ENCODE results near the gene PAPPA2. TPM values are rescaled to one million over a fixed set of nuclear protein-coding genes. Genes with fewer than 3 reads are reported as not detected.

PAPPA2 gene
- total and polyA plus RNA-seq, 7 donors = under 0.01 to 3.9 (median 1.2) TPM; not detected in 1

- intact Hi-C loops (cut with DNase I) = no loop called here
- H3K27me3 ChIP-seq = no peaks in the 10 kb centered on the region
- no peak for DNase-seq
- TF ChIP-seq EP300 (IDR thresholded peaks at IDR 0.05) (no peak), POLR2AphosphoS5 (IDR thresholded peaks at IDR 0.05) (no peak), CTCF (IDR thresholded peaks at IDR 0.05) (no peak), POLR2A (IDR thresholded peaks at IDR 0.05) (no peak)
- no peak overlapping the region for H3K27ac ChIP-seq
- no peak overlapping the region for H3K4me3 ChIP-seq
- no peaks in the 10 kb centered on the region for H3K36me3 ChIP-seq
- 81 to 82% methylated on average over 7 of the region's 7 CpGs for WGBS, 2 donors
- H3K9me3 ChIP-seq = no peaks in the 10 kb centered on the region
- peaks cover 0 to 17% (median 0%) of the 10 kb centered on the region in 4 donors for H3K4me1 ChIP-seq
Observed at GRCh38 chr1:176854758-176855745, 392.1 kb downstream of the PAPPA2 start.

- Histone ChIP-seq H3K36me3 (no peaks in the 10 kb centered on the region), H3K27ac (peak overlapping the region in 1 of 4 donors; percentile 1), H3K9me3 (no peaks in the 10 kb centered on the region), H3K4me3 (no peak overlapping the region), H3K4me1 (peaks cover 0 to 17% (median 0%) of the 10 kb centered on the region in 4 donors), H3K27me3 (no peaks in the 10 kb centered on the region)
- 74 to 82% methylated on average over 4 of the region's 4 CpGs for WGBS, 2 donors
- intact Hi-C loops (cut with DNase I) = no loop called here
- no peak for TF ChIP-seq EP300 (IDR thresholded peaks at IDR 0.05)
- TF ChIP-seq POLR2AphosphoS5 (IDR thresholded peaks at IDR 0.05) = no peak
- no peak for TF ChIP-seq POLR2A (IDR thresholded peaks at IDR 0.05)
- TF ChIP-seq CTCF (IDR thresholded peaks at IDR 0.05) = no peak
- no peak for DNase-seq
Observed at GRCh38 chr1:176857632-176858031, 394.7 kb downstream of the PAPPA2 start.

GRCh38 chr1:176858433-176858916 is 395.5 kb downstream of the PAPPA2 start:
- 44 to 65% methylated on average over 4 of the region's 4 CpGs for WGBS, 2 donors
- no peak for DNase-seq
- H3K27me3 ChIP-seq = no peaks in the 10 kb centered on the region
- H3K27ac ChIP-seq = no peak overlapping the region
- intact Hi-C loops (cut with DNase I) = no loop called here
- TF ChIP-seq EP300 (IDR thresholded peaks at IDR 0.05) = no peak
- TF ChIP-seq POLR2A (IDR thresholded peaks at IDR 0.05) = no peak
- no peak for TF ChIP-seq CTCF (IDR thresholded peaks at IDR 0.05)
- no peak for TF ChIP-seq POLR2AphosphoS5 (IDR thresholded peaks at IDR 0.05)
- H3K4me1 ChIP-seq = peaks cover 0 to 17% (median 0%) of the 10 kb centered on the region in 4 donors
- H3K36me3 ChIP-seq = no peaks in the 10 kb centered on the region
- no peaks in the 10 kb centered on the region for H3K9me3 ChIP-seq
- no peak overlapping the region for H3K4me3 ChIP-seq

DNA sequence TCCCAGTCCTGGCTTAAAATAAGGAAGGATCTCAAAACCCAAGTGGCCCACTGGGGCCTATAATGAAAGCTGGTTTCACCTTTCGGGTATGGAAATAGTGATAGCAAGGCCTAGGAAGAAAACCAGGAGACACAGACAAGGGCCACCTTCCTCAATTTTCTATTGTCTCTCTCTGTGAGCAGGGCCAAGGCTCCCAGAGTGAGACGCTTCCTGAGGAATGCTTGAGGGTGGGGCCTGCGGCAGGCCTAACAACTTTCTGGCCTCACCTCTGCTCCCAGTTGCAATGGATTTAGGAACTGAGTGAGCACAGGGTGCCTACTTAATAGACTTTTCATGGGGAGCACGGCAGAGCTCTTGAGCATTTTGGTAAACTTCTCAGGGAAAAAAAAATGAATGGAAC is 400.6 kb downstream of the PAPPA2 start:
- 63 to 74% methylated on average over 4 of the region's 4 CpGs for WGBS, 2 donors
- H3K4me1 ChIP-seq = peaks cover 0 to 9% (median 4%) of the 10 kb centered on the region in 4 donors
- intact Hi-C loops (cut with DNase I) = no loop called here
- H3K9me3 ChIP-seq = no peaks in the 10 kb centered on the region
- no peak for TF ChIP-seq POLR2A (IDR thresholded peaks at IDR 0.05)
- TF ChIP-seq POLR2AphosphoS5 (IDR thresholded peaks at IDR 0.05) = no peak
- TF ChIP-seq CTCF (IDR thresholded peaks at IDR 0.05) = no peak
- no peak for TF ChIP-seq EP300 (IDR thresholded peaks at IDR 0.05)
- no peak overlapping the region for H3K27ac ChIP-seq
- no peaks in the 10 kb centered on the region for H3K27me3 ChIP-seq
- H3K4me3 ChIP-seq = no peak overlapping the region
- no peaks in the 10 kb centered on the region for H3K36me3 ChIP-seq
- no peak for DNase-seq

Data from sigmoid colon (tissue), 7 donors.